ENCODE measurements around the gene HP1BP3.
"Not testable (repeated sequence)": the region's sequence is repeated elsewhere in the genome, so short reads cannot be mapped to it uniquely, and the experiment has no call there.

The HP1BP3 gene, protein sequence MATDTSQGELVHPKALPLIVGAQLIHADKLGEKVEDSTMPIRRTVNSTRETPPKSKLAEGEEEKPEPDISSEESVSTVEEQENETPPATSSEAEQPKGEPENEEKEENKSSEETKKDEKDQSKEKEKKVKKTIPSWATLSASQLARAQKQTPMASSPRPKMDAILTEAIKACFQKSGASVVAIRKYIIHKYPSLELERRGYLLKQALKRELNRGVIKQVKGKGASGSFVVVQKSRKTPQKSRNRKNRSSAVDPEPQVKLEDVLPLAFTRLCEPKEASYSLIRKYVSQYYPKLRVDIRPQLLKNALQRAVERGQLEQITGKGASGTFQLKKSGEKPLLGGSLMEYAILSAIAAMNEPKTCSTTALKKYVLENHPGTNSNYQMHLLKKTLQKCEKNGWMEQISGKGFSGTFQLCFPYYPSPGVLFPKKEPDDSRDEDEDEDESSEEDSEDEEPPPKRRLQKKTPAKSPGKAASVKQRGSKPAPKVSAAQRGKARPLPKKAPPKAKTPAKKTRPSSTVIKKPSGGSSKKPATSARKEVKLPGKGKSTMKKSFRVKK
- 247 to 291 reads per million in 2 donors for total RNA-seq

DNA sequence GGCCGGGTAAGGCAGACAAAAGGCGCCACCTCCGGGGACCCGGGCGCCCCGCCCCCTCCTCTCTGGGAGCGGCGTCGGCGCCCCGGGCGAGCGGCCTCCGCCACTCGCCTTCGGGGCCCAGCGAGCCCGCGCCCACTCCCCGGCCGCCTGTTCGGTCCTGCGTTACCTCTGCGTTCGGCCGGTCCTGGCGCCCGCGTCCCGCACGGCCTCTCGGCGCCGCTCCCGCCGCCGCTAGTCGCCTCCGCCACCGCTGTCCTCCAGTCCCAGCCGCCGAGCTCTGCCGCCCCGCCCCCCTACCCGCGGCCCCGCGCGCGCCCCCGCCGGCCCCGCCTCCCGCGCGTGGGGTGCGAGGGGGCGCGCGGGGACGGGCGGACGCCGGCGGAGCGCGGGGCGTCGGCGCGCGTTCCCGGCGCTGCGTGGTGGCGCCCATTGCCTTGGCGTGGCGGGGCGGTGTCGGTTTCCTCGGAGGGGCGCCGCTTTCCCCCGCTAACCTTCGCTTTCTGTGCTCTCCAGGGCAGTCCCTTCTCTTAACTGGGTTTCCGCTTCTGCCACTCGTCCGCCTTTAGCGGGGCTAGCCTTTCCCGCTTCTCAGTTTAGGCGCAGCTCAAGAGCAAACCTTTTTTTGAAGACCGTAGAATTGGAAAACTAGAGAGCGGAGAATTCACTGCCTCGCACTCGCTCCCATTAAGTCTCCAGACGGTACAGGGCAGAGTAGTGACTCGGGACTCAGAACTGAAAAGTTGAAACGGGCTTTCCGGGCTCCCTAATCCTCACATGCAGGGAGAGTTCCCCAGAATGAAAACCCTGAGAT, at the start of gene HP1BP3:
Gene HP1BP3, minus strand, starts transcription at position 279 of the 811 bp plus-strand sequence. CDS start 6,867 bp downstream, outside the sequence.
- peak; percentile 65 to 89 (median 80) for DNase-seq

DNA sequence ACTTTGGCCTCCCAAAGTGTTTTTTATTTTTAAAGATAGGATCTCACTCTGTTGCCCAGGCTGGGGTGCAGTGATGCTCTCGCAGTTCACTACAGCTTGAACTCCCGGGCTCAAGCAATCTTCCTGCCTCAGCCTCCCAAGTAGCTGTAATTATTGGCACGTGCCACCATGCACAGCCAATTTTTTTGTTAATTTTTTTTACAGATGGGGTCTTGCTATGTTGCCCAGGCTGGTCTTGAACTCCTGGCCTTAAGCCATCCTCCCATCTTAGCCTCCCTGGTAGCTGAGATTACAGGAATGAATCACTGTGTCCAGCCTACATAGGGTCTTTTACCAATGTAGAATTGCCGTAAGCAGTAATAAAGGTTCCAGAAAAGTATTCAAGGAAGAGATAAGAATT, 49.1 kb upstream of the HP1BP3 start:
- no peak for DNase-seq

DNA sequence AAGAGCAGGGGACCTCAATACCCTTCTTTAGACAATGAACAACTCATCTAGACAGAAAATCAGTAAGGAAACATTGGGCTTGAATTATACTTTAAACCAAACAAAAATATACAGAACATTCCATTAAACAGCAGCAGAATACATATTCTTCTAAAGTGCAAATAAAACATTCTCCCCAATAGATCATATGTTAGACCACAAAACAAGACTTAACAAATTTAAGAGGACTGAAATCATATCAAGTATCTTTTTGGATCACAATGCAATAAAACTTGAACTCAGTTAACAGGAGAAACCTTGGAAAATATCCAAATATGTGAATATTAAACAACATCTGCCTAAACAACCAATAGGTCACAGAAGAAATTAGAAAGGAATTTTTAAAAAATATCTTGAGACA, 47.7 kb upstream of the HP1BP3 start:
- DNase-seq: no peak

DNA sequence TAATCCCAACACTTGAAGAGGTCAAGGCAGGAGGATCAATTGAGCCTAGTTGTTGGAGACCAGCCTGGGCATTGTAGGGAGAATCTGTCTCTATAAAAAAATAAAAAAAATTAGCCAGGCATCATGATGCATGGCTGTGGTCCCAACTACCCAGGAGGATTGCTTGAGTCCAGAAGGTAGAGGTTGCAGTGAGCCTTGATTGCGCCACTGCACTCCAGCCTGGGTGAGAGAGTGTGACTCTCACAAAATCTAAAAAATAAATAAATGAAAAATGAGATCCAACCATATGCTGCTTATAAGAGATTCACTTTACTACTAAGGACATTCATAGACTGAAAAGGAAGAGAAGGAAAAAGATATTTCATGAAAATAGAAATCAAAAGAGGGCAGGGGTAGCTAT, 47.1 kb upstream of the HP1BP3 start:
- DNase-seq: no peak

DNA sequence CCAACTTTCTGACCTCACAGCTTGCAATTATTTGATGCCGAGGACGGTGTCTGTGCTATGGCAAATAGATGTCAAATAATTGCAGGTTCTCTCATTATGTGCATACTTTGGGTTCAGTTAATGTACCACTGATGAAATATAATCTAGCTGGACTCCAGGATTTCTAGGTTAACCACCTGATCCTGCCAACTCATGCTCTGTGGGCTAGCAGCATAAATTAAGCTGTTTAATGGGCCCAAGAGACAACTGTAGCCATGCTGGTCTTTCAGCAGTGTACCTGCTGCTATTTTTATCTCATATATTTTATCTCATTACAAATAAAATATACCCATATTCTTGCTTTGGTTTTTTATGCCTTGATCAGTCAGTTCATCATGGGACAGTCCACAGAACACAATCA, 43.3 kb upstream of the HP1BP3 start:
- DNase-seq: no peak

DNA sequence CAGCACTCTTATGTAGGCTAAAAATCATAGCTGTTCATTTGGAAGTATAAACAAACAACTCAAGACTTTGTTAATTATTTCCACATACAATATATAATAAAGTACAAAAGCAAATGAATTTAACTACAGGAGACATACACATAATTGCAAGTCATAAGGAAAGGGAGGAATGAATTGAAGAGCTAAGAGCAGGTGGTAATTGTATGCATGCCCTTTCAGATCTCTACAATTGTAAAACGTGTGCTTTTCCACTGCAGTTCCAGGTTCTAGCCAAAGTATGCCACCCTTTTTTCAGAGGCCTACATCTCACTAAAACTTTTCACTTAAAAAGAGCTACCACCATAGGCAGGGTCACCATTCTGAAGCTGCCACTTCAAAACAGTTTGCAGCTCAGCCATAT, 42.8 kb upstream of the HP1BP3 start:
- no peak for DNase-seq

DNA sequence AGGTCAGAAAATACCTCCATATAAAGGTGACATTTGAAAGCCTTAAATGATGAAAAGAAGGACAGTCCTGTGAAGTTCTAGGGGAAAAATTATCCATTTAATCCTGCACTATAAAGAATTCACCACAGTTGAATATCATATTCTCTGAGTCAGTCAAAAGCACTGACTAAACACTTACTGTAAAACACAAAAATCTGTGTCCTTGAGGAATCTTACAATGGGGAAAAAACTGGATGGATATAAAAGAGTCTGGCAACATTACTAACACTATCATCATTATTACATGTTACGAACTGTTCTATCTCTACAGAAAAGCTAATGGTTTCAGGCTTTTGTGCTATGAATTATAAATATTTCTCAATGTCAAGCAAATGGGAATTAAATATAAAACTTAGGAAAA, 42.4 kb upstream of the HP1BP3 start:
- DNase-seq: no peak

DNA sequence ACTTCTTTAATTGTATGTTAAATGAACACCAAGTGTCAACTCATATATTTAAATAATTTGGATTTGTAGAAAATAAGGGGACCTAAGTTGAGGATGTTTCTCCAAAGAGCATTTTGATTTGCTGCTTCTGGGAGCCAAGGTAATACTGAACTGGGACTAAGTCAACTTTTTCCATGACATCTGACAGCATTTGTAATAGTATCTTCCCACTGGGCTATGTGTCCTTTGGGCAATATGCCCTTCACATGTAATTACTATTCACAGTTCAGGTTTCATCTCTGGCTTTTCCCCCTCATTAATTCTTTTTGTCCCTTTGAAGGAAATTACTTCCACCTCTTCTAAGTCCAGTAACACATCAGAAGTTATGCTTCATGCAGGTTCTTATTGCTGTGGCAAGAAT, 36.7 kb upstream of the HP1BP3 start:
- no peak for DNase-seq

DNA sequence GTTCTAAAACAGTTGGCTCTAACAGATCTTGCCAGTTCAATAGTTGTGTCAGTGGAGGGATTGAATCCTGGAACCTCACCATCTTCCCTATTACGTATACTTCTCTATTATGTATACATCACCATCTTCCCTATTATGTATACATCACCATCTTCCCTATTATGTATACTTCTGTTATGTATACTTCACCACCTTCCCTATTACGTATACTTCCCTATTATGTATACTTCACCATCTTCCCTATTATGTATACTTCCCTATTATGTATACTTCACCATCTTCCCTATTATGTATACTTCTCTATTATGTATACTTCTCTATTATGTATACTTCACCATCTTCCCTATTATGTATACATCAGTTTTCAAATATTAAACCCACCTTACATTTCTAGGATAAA, 34.4 kb upstream of the HP1BP3 start:
- DNase-seq: no peak

DNA sequence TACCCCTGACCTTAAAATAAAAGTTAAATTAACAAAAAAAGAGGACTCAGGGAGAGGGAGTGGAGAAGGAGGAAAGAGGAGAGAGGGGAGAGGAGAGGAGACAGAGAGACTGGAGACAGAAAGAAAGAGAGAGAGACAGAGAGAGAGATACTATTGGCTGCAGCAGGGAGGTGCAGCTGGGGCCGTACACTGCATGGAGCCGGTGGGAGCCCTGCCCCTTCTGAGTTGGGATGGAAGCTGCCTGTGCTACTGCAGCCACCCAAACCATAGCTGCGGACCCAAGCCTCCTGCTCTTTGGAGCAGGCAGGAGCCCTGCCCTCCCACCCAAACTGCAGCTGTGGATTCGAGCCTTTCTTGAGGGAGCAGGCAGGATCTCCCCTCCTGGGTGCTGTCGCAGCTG, 32.7 kb upstream of the HP1BP3 start:
- no peak for DNase-seq

DNA sequence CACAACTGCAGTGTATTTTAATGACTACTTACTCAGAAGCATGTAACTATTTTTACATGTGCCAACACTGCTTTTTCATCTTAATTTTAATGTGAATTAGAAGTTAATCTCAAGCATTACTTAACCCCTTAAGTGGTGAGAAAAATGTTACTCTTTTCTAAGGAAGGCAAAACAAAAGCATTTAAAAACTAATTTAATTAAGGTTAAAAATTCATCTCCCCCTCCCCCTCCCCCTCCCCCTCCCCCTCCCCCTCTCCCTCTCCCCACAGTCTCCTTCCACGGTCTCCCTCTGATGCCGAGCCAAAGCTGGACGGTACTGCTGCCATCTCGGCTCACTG, 27.4 kb upstream of the HP1BP3 start:
- no peak for DNase-seq

DNA sequence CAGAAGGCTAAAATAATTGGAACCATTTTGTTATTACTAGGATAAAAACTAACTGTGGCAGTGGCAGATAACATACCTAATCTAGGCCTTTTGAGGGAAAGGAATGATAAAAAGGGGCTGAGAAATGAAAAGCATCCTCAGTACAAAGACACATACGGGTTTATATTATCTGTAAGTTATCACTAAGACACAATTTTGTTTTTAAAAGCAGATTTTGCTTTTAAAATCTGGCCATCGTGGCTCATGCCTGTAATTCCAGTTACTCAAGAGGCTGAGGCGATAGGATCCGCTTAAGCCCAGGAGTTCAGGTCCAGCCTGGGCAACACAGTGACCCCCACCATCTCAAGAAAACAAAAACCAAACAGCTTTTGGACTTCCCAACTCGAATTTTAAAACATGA, 24.8 kb upstream of the HP1BP3 start:
- no peak for DNase-seq

DNA sequence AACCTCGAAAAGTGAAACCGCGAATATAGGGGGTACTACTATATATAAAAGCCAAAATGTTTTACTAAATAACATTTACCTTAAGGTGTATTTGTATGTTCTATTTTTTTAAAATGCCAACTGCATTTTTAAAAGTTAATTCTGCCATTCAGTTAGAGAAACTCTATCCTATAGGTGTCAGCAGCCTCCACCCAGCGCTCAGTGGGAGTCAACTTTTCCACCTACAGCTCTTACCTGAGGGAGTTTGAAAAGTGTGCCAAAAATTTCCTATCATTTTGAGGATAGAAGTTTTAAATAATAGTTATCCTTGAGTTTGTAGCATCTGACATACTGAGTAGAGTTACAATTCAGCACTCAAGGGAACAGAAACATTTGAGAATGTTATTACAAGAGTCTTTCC, 6.1 kb upstream of the HP1BP3 start:
- DNase-seq: no peak

DNA sequence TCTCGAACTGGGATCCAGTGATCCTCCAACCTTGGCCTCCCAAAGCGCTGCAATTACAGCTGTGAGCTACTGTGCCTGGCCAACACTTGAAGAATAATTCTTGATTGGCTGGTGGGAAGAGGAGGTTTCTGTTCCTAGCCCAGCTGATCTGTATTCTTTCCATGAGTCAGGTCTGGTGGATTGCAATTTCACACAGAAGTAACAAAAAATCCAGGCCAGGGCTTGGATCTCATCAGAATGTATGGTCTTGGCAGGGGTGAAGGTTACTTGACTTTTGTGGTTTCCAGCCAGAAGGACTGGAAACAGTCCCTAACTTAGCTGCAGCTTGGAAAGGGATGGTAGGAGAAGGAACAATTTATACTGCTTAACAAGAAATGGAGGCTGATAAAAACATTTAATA, 5.1 kb upstream of the HP1BP3 start:
- DNase-seq: no peak

DNA sequence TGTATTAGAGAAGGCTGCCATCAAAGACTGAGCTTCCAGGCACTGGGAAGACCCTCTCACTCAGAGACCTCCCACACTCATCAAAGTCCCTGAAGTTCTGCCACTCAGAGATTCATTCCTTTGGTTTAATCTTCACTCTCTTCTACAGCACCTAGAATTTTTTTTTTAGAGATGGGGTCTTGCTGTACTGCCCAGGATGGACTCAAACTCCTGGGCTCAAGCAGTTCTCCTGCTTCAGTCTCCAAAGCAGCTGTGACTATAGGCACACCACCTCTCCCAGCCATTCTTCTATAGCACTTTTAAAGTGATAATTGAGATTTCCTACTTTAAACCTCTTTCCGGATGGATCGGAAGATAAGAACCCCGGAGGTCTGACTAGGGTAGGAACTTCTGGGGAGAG, 3.7 kb upstream of the HP1BP3 start:
- no peak for DNase-seq

DNA sequence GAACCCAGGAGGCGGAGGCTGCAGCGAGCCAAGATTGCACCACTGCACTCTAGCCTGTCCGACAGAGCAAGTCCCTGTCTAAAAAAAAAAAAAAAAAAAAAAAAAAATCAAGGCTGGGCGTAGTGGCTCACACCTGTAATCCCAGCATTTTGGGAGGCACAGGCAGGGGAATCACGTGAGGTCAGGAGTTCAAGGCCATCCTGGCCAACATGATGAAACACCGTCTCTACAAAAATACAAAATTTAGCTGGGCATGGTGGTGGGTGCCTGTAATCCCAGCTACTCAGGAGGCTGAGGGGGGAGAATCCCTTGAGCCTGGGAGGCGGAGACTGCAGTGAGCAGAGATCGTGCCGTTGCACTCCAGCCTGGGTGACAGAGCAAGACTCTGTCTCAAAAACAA, 2.5 kb upstream of the HP1BP3 start:
- not testable (repeated sequence) for DNase-seq

DNA sequence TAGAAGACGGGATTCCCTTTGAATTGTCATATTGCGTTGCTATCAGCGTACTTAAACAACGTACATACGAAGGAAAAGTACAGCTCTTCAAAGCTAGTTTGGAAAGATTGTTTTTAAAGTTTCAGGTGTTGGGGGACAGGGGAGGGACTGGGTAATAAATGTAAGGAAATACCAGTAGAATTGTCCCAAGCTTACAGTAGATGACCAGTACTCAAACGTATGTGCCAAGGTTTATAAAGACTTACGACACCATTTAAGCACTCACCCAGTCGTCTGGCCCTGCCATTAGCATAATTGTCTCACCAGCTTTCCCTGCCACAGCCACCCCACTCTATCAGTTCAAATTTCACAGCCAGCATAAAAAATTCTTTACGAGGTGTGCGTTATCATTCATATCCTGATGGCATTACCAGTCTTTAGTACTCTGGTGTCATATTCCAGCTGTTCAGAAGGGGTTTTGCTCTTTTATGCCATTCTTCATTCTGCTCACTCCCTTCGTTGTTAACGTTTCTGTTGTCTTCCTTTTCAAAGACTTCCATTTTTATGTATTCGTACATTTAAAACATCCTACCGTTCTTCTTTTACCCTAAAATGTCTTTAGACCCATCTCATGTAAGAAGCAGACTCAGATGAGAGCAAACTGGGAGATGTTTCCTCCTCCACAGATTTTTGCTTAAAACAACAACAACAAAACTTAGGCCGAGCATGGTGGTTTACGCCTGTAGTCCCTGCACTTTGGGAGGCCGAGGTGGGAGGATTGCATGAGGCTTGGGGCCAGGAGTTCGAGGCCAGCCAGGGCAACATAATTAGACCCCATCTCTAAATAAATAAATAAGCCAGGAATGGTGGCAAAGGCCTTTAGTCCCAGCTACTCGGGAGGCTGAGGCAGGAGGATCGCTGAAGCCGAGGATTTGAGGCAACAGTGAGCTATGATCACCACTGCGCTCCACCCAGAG, 1.0 kb upstream of the HP1BP3 start:
- no peak for DNase-seq

DNA sequence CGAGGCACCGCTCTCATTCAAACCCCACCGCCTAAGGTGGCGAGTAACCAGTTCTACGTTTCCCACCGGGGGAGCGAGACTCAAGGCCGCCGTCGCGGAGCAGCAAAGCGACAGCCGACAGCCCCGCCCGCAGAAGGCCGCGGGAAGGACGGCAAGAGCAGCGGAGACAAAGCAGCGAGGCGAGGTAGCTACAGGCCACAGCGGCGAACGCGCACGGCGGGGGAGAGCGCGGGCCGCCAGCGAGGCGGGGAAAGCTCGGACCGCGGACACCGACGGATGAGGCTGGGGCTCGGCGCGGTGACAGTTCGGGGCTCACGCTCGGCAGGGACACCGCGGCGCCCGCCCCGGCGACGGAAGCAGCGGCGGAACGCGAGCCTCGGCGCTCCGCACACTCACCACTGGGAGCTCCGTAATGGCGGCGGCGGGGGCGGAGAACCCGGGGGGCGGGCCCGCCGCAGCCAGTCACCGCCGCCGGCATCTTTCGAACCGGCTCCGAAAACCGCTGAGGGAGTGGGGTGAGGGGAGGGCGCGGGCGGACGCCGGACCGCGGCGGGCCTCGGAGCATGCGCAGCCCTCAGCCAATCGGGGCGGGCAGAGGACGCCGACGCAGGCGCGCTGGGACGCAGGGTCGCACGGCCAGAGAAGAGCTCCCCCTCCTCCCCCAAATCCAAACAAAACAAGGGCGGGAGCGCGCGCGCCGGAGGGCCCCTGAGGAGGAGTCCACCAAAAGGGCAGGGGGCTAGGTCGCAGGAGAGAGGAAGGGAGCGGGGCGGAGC, 666 bp downstream of the HP1BP3 start:
- DNase-seq: peak; percentile 93 to 97 (median 95)

DNA sequence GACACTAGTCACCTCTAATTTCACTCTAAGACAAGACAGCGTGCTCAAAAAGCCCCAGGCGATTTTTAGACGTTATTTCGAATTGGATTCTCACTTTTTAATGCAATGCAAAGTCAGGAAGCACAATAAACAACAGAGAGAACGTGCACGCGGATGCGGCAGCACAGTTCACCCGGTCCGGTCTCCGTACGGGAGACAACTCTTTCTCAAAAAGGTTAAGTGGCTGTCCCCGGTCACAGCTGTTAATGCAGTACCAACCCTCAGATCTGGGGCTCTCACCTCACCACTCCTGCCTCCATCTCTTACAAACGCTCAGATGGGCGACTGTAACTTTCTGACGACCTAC, 1.2 kb downstream of the HP1BP3 start:
- DNase-seq: no peak

DNA sequence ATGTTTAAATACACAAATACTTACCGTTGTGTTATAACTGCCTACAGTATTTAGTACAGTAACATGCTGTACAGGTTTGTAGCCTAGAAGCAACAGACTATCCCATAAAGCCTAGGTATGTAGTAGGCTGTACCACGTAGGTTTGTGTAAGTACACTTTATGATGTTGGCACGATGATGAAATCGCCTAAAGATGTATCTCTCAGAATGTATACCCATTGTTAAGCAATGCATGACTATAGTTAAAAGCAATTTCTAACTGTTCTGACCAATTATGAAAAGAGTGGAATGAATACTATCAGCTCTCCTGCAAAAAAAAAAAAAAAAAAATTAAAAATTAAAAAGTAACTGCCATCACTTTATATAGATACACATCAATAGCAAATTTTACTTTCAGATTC, 11.4 kb downstream of the HP1BP3 start:
- DNase-seq: peak in 1 of 5 experiments; percentile 26

DNA sequence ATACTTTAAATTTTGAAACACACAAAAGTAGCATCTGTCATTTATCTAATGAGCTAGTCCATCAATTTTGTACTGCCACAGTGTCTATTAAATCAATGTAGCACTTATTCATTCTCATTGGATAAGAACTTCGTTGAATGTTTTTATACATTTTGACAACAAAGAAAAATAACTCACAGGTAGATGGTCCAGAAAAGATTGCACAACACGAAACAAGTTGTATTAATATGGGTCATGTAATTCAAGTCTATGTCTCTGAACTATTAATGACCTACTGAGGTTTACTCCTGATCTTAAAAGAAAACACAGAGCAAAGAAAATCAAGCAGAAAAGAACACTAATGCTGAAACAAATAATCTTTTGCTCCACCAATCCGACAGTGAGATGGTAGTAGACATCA, 15.3 kb downstream of the HP1BP3 start:
- no peak for DNase-seq

Measured in T-helper 2 cell (primary cell).